H1 (cell line): ENCODE results near the gene TMEM86B. TPM values are rescaled to one million over a fixed set of nuclear protein-coding genes. Genes with fewer than 3 reads are reported as not detected.

Experiments
- ATF2 ChIP-seq: IDR thresholded peaks from 2 replicates; pipeline ENCODE4 v1.6.1; 2012; ENCODE audit warnings: low read length, inconsistent platforms
- CHD7 ChIP-seq: fragments of 300-600 bp; sonication (generic); IDR thresholded peaks from 2 replicates; pipeline ENCODE4 v1.7.1; 2012; ENCODE audit warnings: low read length, moderate library complexity, mild to moderate bottlenecking, inconsistent platforms; ENCODE audit not compliant: insufficient replicate concordance
- CREB1 ChIP-seq: IDR thresholded peaks from 2 replicates; pipeline ENCODE4 v1.6.1; 2012; ENCODE audit warnings: inconsistent platforms
- EP300 ChIP-seq, 2 experiments: IDR thresholded peaks; 1 replicate in 1 of 2; 2 replicates in 1 of 2; pipeline ENCODE4 v1.6.1; 2011 to 2012; ENCODE audit warnings: low read depth in 2 of 2, low read length in 2 of 2, mild to moderate bottlenecking in 2 of 2, borderline replicate concordance in 1 of 2, inconsistent platforms in 1 of 2, moderate library complexity in 1 of 2
- KDM1A ChIP-seq: fragments of 200-600, 300-600 bp; sonication (generic); IDR thresholded peaks from 2 replicates; pipeline ENCODE4 v1.7.1; 2016; ENCODE audit warnings: mild to moderate bottlenecking, low read length, borderline replicate concordance
- SIX5 ChIP-seq: IDR thresholded peaks from 2 replicates; pipeline ENCODE4 v1.6.1; 2011; ENCODE audit warnings: mild to moderate bottlenecking, low read depth, low read length
- polyA plus RNA-seq, 7 experiments: library from polyadenylated mRNA; depleted of rRNA in 3 of 7; stranded (reverse) in 5 of 7; unstranded in 2 of 7; fragments of >200 nt in 5 of 7; fragments of 200-250 nt in 2 of 7; gene quantifications; 1 replicate in 5 of 7; 2 replicates in 1 of 7; 4 replicates in 1 of 7; pipeline versions ENCODE4 v1.2.1 to v1.2.3, GENCODE V29; 2011 to 2013; ENCODE audit warnings: missing spikeins in 2 of 7, mixed read lengths in 2 of 7
- total RNA-seq: library from RNA; stranded (reverse); fragmentation: NEBNext Ultra II Directional; extraction: Animal tissue kit (Norgen Biotek cat#: 25700); gene quantifications from 2 replicates; pipeline ENCODE4 v1.2.1, GENCODE V29; 2021

The TMEM86B gene
- total and polyA plus RNA-seq, 2 of the 8 experiments (the other 6 are each of a cell fraction or from before 2014, with no cell fraction given), result 2.0 to 2.9 TPM

DNA sequence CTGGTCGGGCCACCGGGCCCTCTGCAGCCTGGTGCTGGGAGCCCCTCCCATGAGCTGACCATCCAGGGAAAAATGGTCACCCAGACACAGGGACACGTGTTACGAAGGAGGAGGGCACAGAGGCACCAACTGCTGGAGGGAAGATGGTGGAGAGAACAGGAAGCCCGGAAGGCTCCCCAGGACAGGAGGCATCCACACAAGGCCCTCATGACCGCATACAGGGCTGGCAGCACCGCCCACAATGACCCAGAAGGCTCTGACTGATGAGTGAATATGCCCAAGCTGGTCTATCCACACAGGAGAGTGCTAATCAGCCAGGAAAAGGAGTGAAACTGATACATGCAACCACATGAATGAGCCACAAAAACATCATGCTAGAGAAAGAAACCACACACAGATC lies 14.0 kb upstream of the TMEM86B start (continued):
- TF ChIP-seq KDM1A (no peak), CHD7 (no peak), CREB1 (no peak), ATF2 (no peak), SIX5 (no peak), EP300 (IDR thresholded peaks at IDR 0.05; ENCODE audit: borderline replicate concordance in 1 of 2, low read depth in 2 of 2, low read length in 2 of 2) (no peak)
